Nephron progenitor cell (in vitro differentiated cells): Measurements from ENCODE around the gene ZNF276.

Experiments used
- DNase-seq: peaks from one replicate; pipeline ENCODE4 v3.0.0; 2021
- H3K27ac Mint-ChIP-seq: 2 replicates; pipeline ENCODE4 v1.8.0; 2021; ENCODE audit warnings: mild to moderate bottlenecking, moderate library complexity, mixed read lengths
- H3K27me3 Mint-ChIP-seq: 2 replicates; pipeline ENCODE4 v1.8.0; 2021; ENCODE audit warnings: mild to moderate bottlenecking, low read depth, mixed read lengths; ENCODE audit not compliant: poor library complexity
- H3K36me3 Mint-ChIP-seq: 2 replicates; pipeline ENCODE4 v1.8.0; 2021; ENCODE audit warnings: low read depth, mixed read lengths
- H3K4me1 Mint-ChIP-seq: 2 replicates; pipeline ENCODE4 v1.8.0; 2021; ENCODE audit warnings: mixed read lengths
- H3K4me3 Mint-ChIP-seq: 2 replicates; pipeline ENCODE4 v1.8.0; 2021; ENCODE audit warnings: mild to moderate bottlenecking, moderate library complexity, mixed read lengths
- H3K9me3 Mint-ChIP-seq: 2 replicates; pipeline ENCODE4 v1.8.0; 2021; ENCODE audit warnings: mild to moderate bottlenecking, moderate library complexity, mixed read lengths
- CTCF ChIP-seq: fragments of 200-600 bp; sonication (generic); IDR thresholded peaks from 2 replicates; pipeline ENCODE4 v1.5.0; 2021; ENCODE audit warnings: antibody characterized with exemption

The ZNF276 gene

GRCh38 chr16:89759746-89760340, 38.5 kb downstream of the ZNF276 start:
- Mint-ChIP-seq H3K36me3 (peaks cover 70% of the 10 kb centered on the region), H3K9me3 (no peaks in the 10 kb centered on the region), H3K27me3 (no peaks in the 10 kb centered on the region), H3K4me1 (no peaks in the 10 kb centered on the region), H3K4me3 (no peak overlapping the region), H3K27ac (peak overlapping the region; percentile 71)
- DNase-seq, result no peak
- TF ChIP-seq CTCF, result no peak

GRCh38 chr16:89761304-89761922, 40.1 kb downstream of the ZNF276 start:
- H3K4me1 Mint-ChIP-seq, result no peaks in the 10 kb centered on the region
- peaks cover 56% of the 10 kb centered on the region for H3K36me3 Mint-ChIP-seq
- no peaks in the 10 kb centered on the region for H3K9me3 Mint-ChIP-seq
- no peak for TF ChIP-seq CTCF
- H3K27me3 Mint-ChIP-seq, result no peaks in the 10 kb centered on the region
- H3K27ac Mint-ChIP-seq, result no peak overlapping the region
- no peak overlapping the region for H3K4me3 Mint-ChIP-seq
- no peak for DNase-seq

GRCh38 chr16:89764711-89765201, 43.4 kb downstream of the ZNF276 start:
- Mint-ChIP-seq H3K36me3 (peaks cover 57% of the 10 kb centered on the region), H3K4me3 (no peak overlapping the region), H3K9me3 (no peaks in the 10 kb centered on the region), H3K4me1 (no peaks in the 10 kb centered on the region), H3K27ac (no peak overlapping the region), H3K27me3 (no peaks in the 10 kb centered on the region)
- no peak for TF ChIP-seq CTCF
- no peak for DNase-seq

- no peaks in the 10 kb centered on the region for H3K4me1 Mint-ChIP-seq
- H3K27me3 Mint-ChIP-seq, result no peaks in the 10 kb centered on the region
- peaks cover 57% of the 10 kb centered on the region for H3K36me3 Mint-ChIP-seq
- H3K27ac Mint-ChIP-seq, result no peak overlapping the region
- TF ChIP-seq CTCF, result no peak
- no peak for DNase-seq
- H3K4me3 Mint-ChIP-seq, result no peak overlapping the region
- H3K9me3 Mint-ChIP-seq, result no peaks in the 10 kb centered on the region
Measured at GRCh38 chr16:89765292-89765830, 44.0 kb downstream of the ZNF276 start.

- no peak for TF ChIP-seq CTCF
- DNase-seq, result no peak
- H3K36me3 Mint-ChIP-seq, result peaks cover 63% of the 10 kb centered on the region
Measured at GRCh38 chr16:89770367-89770766, 49.0 kb downstream of the ZNF276 start.

More at GRCh38 chr16:89770367-89770766, 49.0 kb downstream of the ZNF276 start:
- no peaks in the 10 kb centered on the region for H3K9me3 Mint-ChIP-seq
- no peak overlapping the region for H3K4me3 Mint-ChIP-seq
- no peak overlapping the region for H3K27ac Mint-ChIP-seq
- no peaks in the 10 kb centered on the region for H3K27me3 Mint-ChIP-seq
- no peaks in the 10 kb centered on the region for H3K4me1 Mint-ChIP-seq
